Vagina (tissue), 2 donors: ENCODE measurements around the gene SGCA. TPM values are rescaled to one million over a fixed set of nuclear protein-coding genes. Genes with fewer than 3 reads are reported as not detected.

ENCODE experiments used
- DNase-seq, 2 donors: peaks; one replicate each; pipeline ENCODE4 v3.0.0-alpha.2; 2017; ENCODE audit errors: extremely low spot score in 2 of 2
- H3K27ac ChIP-seq: fragments of 200-600 bp; sonication (generic); one replicate; pipeline ENCODE4 v1.5.1; 2019
- H3K27me3 ChIP-seq: fragments of 200-600 bp; sonication (generic); one replicate; pipeline ENCODE4 v1.5.1; 2019
- H3K36me3 ChIP-seq, 2 donors: fragments of 200-600 bp; sonication (generic); one replicate each; pipeline ENCODE4 v1.5.1; 2017 to 2019
- H3K4me1 ChIP-seq: fragments of 200-600 bp; sonication (generic); one replicate; pipeline ENCODE4 v1.5.1; 2019
- H3K4me3 ChIP-seq, 2 donors: fragments of 200-600 bp; sonication (generic); 1 replicate in 1 of 2; 2 replicates in 1 of 2; pipeline ENCODE4 v1.5.1; 2016 to 2019
- H3K9me3 ChIP-seq: fragments of 200-600 bp; sonication (generic); one replicate; pipeline ENCODE4 v1.5.1; 2019
- POLR2A ChIP-seq, 2 donors: fragments of 450-650 bp; IDR thresholded peaks; one replicate each; pipeline ENCODE4 v1.6.1; 2017; ENCODE audit warnings: antibody characterized with exemption in 2 of 2, mild to moderate bottlenecking in 2 of 2, moderate library complexity in 2 of 2
- POLR2AphosphoS5 ChIP-seq, 2 donors: sonication (generic); formaldehyde crosslinking; IDR thresholded peaks; one replicate each; pipeline ENCODE4 v1.9.0; 2017; ENCODE audit warnings: antibody characterized with exemption in 2 of 2, mild to moderate bottlenecking in 2 of 2, low read depth in 1 of 2; ENCODE audit not compliant: insufficient read depth in 1 of 2
- intact Hi-C: fragments of 100-400 bp; cut with DNase I; formaldehyde crosslinking; loops from one replicate; pipeline ENCODE4 v1.15.1; 2023
- total RNA-seq: library from RNA; depleted of rRNA; stranded (reverse); fragments of >200 nt; gene quantifications from one replicate; pipeline ENCODE4 v1.2.3, GENCODE V29; 2016
- TF ChIP-seq, protein P1 (sequence below), 3 experiments: fragments of 450-650 bp in 2 of 3; fragments of 200-600 bp in 1 of 3; sonication (generic) in 1 of 3; IDR thresholded peaks; one replicate each; pipeline ENCODE4 v1.5.1; 2017 to 2019; ENCODE audit warnings: antibody characterized with exemption in 3 of 3, mild to moderate bottlenecking in 2 of 3, moderate library complexity in 2 of 3

SGCA gene
- total RNA-seq, 1 donor from 2014 or later, result 2.2 TPM

DNA sequence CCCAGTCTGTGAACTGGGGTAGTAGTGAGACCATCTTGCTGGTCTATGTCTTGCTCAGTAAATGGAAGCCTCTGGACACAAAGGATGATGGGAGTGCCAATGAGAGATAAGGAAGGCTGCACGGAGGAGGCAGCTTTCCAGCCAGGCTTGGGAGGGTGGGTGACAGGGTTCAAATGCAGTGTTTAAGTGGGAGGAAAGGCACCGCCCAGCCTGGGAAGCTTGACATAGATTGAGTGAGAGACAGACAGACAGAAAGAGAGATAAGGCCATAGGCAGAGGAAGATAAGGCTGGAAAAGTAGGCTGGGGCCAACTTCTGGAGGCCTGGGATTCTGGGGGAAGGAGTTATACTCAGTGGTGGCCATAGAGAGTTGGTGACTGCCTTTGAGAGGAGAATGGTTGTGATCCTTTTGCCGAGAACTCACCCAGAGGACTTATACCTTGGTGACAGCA, 42.8 kb downstream of the SGCA start:
- TF ChIP-seq, protein P1, sequence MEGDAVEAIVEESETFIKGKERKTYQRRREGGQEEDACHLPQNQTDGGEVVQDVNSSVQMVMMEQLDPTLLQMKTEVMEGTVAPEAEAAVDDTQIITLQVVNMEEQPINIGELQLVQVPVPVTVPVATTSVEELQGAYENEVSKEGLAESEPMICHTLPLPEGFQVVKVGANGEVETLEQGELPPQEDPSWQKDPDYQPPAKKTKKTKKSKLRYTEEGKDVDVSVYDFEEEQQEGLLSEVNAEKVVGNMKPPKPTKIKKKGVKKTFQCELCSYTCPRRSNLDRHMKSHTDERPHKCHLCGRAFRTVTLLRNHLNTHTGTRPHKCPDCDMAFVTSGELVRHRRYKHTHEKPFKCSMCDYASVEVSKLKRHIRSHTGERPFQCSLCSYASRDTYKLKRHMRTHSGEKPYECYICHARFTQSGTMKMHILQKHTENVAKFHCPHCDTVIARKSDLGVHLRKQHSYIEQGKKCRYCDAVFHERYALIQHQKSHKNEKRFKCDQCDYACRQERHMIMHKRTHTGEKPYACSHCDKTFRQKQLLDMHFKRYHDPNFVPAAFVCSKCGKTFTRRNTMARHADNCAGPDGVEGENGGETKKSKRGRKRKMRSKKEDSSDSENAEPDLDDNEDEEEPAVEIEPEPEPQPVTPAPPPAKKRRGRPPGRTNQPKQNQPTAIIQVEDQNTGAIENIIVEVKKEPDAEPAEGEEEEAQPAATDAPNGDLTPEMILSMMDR (IDR thresholded peaks at IDR 0.05), result no peak
- no peak for TF ChIP-seq POLR2AphosphoS5 (IDR thresholded peaks at IDR 0.05; ENCODE audit: insufficient read depth in 1 of 2, low read depth in 1 of 2)
- TF ChIP-seq POLR2A (IDR thresholded peaks at IDR 0.05), result no peak
- Histone ChIP-seq H3K4me1 (peaks cover 74% of the 10 kb centered on the region), H3K27me3 (no peaks in the 10 kb centered on the region), H3K36me3 (no peaks in the 10 kb centered on the region), H3K27ac (peak overlapping the region; percentile 97), H3K9me3 (no peaks in the 10 kb centered on the region), H3K4me3 (no peak overlapping the region)
- no peak for DNase-seq
- intact Hi-C loops, result no loop called here

DNA sequence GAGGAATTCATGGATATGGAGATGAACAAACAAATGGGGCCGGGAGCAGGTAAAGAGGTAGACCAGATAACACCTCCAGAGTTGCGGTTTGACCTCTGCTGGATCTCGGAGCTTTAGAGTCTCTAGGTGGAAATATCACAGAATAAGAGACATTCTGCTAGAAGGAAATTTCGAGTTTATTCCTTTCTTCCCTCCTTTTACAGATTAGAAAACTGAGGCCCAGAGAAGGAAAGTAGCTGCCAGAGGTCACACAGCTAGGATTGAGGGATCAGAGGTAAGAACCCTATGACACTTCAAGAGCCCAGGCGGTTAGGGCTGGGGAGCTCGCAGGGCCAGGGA, 43.3 kb downstream of the SGCA start:
- intact Hi-C loops, result no loop called here
- no peak for DNase-seq
- H3K4me1 ChIP-seq, result peaks cover 79% of the 10 kb centered on the region

DNA sequence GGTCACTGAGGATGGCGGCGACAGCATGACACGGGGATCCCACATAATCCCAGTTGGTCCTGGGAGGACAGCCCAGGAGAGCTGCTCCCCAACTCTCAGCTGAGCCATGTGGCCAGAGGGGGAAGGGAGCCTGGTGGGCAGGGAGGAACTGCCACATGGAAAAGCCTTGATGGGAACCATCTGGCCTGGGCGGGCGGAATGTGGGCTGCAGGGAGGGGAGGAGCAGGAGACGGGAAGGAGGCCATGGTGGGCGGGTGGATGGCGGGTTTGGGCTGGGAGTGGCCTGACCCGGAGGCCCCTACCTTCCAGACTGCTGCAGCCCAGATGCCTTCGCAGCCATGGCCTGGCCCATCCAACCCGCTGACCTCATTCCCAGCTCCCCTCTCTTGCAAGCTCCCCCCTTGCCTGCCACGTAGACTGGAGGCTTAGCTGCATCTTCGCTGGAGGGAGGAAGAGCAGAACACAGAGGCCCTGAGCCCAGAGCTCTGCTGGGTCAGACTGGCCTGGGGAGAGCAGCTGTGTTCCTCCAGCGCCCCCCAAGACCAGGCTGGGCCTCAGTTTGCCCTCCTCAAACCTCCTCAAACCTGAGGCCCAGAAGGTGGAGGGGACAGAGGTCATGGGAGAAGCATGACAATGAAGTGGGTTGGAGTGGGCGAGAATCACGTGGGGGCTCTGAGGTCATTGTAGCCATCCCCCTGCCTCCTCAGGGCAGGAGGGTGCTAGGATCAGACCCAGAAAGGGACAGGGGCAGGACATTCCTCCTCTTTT, 43.9 kb downstream of the SGCA start:
- Histone ChIP-seq H3K27ac (peak overlapping the region; percentile 97), H3K4me3 (peak overlapping the region in 1 of 2 donors; percentile 24), H3K4me1 (peaks cover 80% of the 10 kb centered on the region), H3K36me3 (no peaks in the 10 kb centered on the region), H3K9me3 (no peaks in the 10 kb centered on the region), H3K27me3 (no peaks in the 10 kb centered on the region)
- peak in 1 of 2 donors; percentile 97 for DNase-seq
- intact Hi-C loops, result no loop called here
- TF ChIP-seq, protein P1 (IDR thresholded peaks at IDR 0.05), result no peak
- TF ChIP-seq POLR2AphosphoS5 (IDR thresholded peaks at IDR 0.05; ENCODE audit: insufficient read depth in 1 of 2, low read depth in 1 of 2) (peak; percentile 44 to 92), POLR2A (IDR thresholded peaks at IDR 0.05) (peak in 1 of 2 donors; percentile 61)

More for the DNA sequence above, 43.3 kb downstream of the SGCA start:
- H3K4me3 ChIP-seq, result no peak overlapping the region
- H3K36me3 ChIP-seq, result no peaks in the 10 kb centered on the region
- peak overlapping the region; percentile 97 for H3K27ac ChIP-seq
- H3K27me3 ChIP-seq, result no peaks in the 10 kb centered on the region
- no peaks in the 10 kb centered on the region for H3K9me3 ChIP-seq
- TF ChIP-seq POLR2AphosphoS5 (IDR thresholded peaks at IDR 0.05; ENCODE audit: insufficient read depth in 1 of 2, low read depth in 1 of 2) (no peak), POLR2A (IDR thresholded peaks at IDR 0.05) (no peak)
- TF ChIP-seq, protein P1 (IDR thresholded peaks at IDR 0.05), result no peak

DNA sequence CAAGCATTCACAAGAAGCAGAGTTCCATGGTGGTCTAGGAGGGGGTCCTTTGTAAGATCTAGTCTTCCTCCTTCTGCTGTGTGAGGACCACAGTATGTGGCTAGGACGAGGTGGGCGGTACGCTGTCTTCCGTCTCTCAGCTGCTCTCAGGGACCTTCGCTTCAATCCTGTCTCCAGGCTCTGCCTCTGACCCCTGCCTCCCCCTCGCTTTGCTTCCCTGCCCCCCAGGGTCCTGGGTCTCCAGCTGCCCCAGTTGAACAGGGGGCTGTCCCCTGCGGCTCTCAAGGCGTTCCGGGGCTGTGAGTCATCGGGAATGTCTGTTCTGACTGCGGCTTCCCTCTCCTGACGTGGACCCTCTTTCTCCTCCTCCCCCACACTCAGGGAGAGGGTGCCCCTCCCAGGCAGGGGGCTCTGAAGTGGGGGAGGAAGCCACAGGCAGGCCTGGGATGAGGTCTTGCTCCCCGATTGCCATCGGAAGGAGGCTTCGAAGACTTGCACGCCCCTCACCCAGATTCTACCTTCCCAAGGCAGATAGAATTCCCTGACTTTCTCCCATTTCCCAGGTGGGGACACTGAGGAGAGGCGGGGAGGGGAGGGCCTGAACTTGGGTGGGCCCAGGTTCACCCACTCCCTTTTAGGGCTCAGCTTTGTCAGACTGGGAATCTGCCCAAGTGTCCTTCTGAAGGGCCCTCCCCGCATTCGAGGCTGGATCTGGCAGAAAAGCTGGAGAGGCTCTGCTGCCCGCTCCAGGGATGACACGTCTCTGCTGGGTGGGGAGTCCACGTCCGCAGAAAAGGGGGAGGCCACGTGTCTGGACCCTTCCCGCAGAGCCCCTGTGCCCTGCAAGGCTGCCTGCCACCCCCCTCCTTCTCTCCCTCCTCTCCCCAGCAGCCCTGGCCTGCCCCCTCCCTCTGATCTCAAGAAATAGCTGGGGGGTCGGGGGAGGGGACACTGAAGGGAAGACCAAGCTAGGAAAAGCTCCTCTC, 44.7 kb downstream of the SGCA start:
- Histone ChIP-seq H3K36me3 (no peaks in the 10 kb centered on the region), H3K4me3 (peak overlapping the region; percentile 12 to 24), H3K27me3 (no peaks in the 10 kb centered on the region), H3K9me3 (no peaks in the 10 kb centered on the region), H3K4me1 (peaks cover 77% of the 10 kb centered on the region), H3K27ac (peak overlapping the region; percentile 97)
- DNase-seq, result peak; percentile 94 to 96
- intact Hi-C loops, result no loop called here
- TF ChIP-seq POLR2A (IDR thresholded peaks at IDR 0.05) (no peak), POLR2AphosphoS5 (IDR thresholded peaks at IDR 0.05; ENCODE audit: insufficient read depth in 1 of 2, low read depth in 1 of 2) (peak in 1 of 2 donors; percentile 14)
- TF ChIP-seq, protein P1 (IDR thresholded peaks at IDR 0.05), result no peak
